ENCODE results near the gene CNN3. TPM values are rescaled to one million over a fixed set of nuclear protein-coding genes. Genes with fewer than 3 reads are reported as not detected.

The CNN3 gene
- total and polyA plus RNA-seq, 5 experiments from 2014 or later, result 13.7 to 19.3 (median 18.0) TPM

DNA sequence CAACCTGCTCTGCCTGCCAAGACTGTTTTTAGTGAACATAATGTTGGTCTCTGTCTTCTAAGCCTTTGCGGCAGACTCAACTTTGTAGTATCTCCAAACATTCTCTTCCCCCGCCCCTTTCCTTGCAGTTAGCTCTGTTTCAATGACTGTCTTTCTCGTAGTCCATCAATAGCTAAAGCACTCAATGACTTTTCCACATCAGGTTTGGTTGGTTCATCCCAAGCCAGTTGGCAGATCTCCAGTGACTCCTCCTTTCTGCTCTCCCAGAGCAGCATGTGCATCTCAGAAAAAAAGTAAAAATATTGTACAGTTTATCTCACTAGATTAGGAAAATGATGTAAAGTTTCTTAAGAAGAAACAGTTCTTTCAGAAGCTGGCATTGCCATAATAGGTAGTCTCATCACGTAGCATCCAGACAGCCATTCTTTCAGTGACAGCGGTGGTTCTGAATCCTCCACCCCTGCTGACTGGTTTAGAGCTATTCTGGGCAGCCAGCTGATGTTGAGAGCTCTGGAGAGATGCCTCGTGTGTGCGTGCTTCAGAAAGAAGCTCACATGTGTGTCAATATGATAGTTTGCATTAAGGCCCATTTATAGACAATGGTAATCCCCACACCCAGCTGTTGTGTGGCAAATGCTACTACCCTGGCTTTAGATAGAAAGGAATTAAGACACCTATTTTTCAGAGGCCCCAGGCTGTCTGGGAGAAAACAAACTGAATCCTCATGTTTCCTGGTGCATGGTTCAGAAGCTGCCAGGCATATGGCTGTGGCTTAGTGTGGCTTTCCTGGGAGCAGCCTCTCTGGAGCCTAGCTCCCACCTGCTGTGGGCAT, 53.2 kb downstream of the CNN3 start:
- Mint-ChIP-seq H3K36me3 (no peaks in the 10 kb centered on the region), H3K4me3 (no peak overlapping the region), H3K4me1 (peaks cover 2 to 8% (median 6%) of the 10 kb centered on the region in 4 donors), H3K27me3 (peaks cover 0 to 9% (median 1%) of the 10 kb centered on the region in 5 donors), H3K9me3 (peaks cover 0 to 2% (median 0%) of the 10 kb centered on the region in 9 donors), H3K27ac (no peak overlapping the region)
- ATAC-seq (no peak), DNase-seq (no peak)
- POLR2A ChIA-PET, result no interaction called here

DNA sequence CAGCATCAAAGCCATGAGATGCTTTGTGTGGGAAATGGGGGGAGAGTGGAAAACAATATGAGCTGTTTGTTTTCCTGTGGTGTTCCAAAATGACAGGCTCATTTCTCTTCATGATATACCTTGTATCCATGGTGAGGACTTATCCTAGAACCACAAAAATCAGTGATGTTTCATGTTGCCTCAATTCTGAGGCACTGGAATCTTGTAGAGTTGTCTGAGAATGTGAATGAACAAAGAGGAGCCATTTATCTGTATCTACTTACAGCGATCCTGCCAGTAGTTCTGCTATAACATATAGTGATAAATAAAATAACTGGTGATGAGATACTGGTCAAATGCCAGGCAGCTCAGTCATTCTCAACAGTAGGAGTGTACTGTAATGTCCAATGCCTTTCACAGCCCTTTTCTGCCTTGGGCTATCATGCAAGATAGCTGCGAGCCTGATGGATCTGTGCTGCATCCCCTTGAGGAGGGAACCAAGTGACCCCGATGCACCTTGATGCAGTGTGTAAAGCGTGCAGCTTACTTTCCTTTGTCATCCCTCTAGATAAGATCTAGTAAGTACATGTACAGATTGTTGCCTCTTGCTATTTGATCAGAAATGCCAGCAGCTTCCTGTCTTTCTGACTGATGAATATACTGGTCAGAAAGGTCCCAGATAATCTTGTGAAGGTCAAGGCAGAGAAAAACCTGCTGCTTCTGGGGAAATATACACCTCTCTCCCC, 54.0 kb downstream of the CNN3 start:
- Mint-ChIP-seq H3K36me3 (no peaks in the 10 kb centered on the region), H3K27me3 (peaks cover 0 to 9% (median 1%) of the 10 kb centered on the region in 5 donors), H3K4me1 (peaks cover 0 to 8% (median 6%) of the 10 kb centered on the region in 4 donors), H3K9me3 (peaks cover 0 to 2% (median 0%) of the 10 kb centered on the region in 9 donors), H3K27ac (no peak overlapping the region), H3K4me3 (no peak overlapping the region)
- DNase-seq (no peak), ATAC-seq (no peak)
- POLR2A ChIA-PET, result no interaction called here

GRCh38 chr1:94871031-94871430, 55.9 kb downstream of the CNN3 start:
- Mint-ChIP-seq H3K36me3 (no peaks in the 10 kb centered on the region), H3K27me3 (peaks cover 0 to 8% (median 0%) of the 10 kb centered on the region in 5 donors), H3K9me3 (no peaks in the 10 kb centered on the region), H3K27ac (no peak overlapping the region), H3K4me3 (no peak overlapping the region), H3K4me1 (peaks cover 0 to 8% (median 6%) of the 10 kb centered on the region in 4 donors)
- POLR2A ChIA-PET, result no interaction called here
- DNase-seq, result no peak
- no peak for ATAC-seq

- no peaks in the 10 kb centered on the region for H3K36me3 Mint-ChIP-seq
- no peak overlapping the region for H3K27ac Mint-ChIP-seq
- H3K9me3 Mint-ChIP-seq, result no peaks in the 10 kb centered on the region
- ATAC-seq (no peak), DNase-seq (no peak)
- H3K4me1 Mint-ChIP-seq, result no peaks in the 10 kb centered on the region
- no peak overlapping the region for H3K4me3 Mint-ChIP-seq
- H3K27me3 Mint-ChIP-seq, result peaks cover 0 to 3% (median 0%) of the 10 kb centered on the region in 5 donors
- POLR2A ChIA-PET, result no interaction called here
Measured at GRCh38 chr1:94866164-94866807, 60.6 kb downstream of the CNN3 start.

GRCh38 chr1:94865360-94865759, 61.5 kb downstream of the CNN3 start:
- POLR2A ChIA-PET, result no interaction called here
- no peaks in the 10 kb centered on the region for H3K9me3 Mint-ChIP-seq
- H3K4me3 Mint-ChIP-seq, result no peak overlapping the region
- no peaks in the 10 kb centered on the region for H3K36me3 Mint-ChIP-seq
- H3K27ac Mint-ChIP-seq, result no peak overlapping the region
- H3K27me3 Mint-ChIP-seq, result peaks cover 0 to 3% (median 0%) of the 10 kb centered on the region in 5 donors
- ATAC-seq (no peak), DNase-seq (no peak)
- H3K4me1 Mint-ChIP-seq, result no peaks in the 10 kb centered on the region

DNA sequence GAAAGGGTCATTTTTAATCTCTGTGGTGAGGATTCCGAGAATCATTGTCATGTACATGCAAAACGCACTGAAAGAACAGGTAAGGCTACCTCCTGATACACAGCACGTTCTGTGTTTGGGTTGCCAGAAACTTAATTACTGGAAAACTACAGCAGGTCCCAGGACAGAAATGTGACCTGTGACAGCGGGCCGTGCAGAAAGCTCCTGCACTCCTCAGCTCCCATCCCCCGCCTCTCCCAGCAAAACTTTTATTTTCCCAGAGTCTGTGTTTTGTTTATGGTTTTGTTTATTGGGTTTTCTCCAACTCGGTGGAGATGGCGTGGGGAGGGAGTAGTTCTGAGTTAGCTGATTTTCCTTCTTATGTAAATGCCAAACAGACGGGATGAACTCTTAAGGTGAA, 62.1 kb downstream of the CNN3 start:
- Mint-ChIP-seq H3K4me1 (no peaks in the 10 kb centered on the region), H3K27ac (no peak overlapping the region), H3K27me3 (peaks cover 0 to 3% (median 0%) of the 10 kb centered on the region in 5 donors), H3K4me3 (no peak overlapping the region), H3K9me3 (no peaks in the 10 kb centered on the region), H3K36me3 (no peaks in the 10 kb centered on the region)
- POLR2A ChIA-PET, result no interaction called here
- no peak for ATAC-seq
- no peak for DNase-seq

GRCh38 chr1:94863919-94864318, 63.0 kb downstream of the CNN3 start:
- H3K4me3 Mint-ChIP-seq, result no peak overlapping the region
- no peaks in the 10 kb centered on the region for H3K9me3 Mint-ChIP-seq
- POLR2A ChIA-PET, result no interaction called here
- no peak for DNase-seq
- H3K36me3 Mint-ChIP-seq, result no peaks in the 10 kb centered on the region
- H3K27ac Mint-ChIP-seq, result no peak overlapping the region
- H3K27me3 Mint-ChIP-seq, result peaks cover 0 to 4% (median 2%) of the 10 kb centered on the region in 5 donors
- ATAC-seq, result no peak
- H3K4me1 Mint-ChIP-seq, result no peaks in the 10 kb centered on the region

GRCh38 chr1:94863297-94863911, 63.5 kb downstream of the CNN3 start:
- no peak overlapping the region for H3K4me3 Mint-ChIP-seq
- H3K4me1 Mint-ChIP-seq, result no peaks in the 10 kb centered on the region
- ATAC-seq, result no peak
- no peak for DNase-seq
- no peak overlapping the region for H3K27ac Mint-ChIP-seq
- POLR2A ChIA-PET, result no interaction called here
- H3K9me3 Mint-ChIP-seq, result no peaks in the 10 kb centered on the region
- peaks cover 0 to 5% (median 3%) of the 10 kb centered on the region in 5 donors for H3K27me3 Mint-ChIP-seq
- H3K36me3 Mint-ChIP-seq, result no peaks in the 10 kb centered on the region

DNA sequence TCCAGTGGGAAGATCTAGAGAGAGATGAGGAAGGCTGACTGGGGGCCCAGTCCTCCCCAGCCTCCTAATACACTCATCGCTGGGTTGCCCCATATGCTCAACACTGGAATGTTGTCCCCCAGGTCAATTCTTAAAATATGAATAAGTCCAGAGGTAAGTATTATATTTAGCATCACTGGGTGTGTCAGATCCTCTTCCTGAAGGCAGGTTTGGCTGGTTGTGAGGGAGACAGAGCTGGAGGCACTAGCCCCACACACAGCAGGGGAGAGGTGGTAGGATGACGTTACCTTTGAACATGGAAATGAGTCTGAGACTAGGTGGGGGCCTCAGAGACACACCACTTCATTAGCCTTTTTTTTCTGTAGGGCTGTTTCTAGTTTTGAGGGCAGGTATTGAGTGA, 64.2 kb downstream of the CNN3 start:
- Mint-ChIP-seq H3K27ac (no peak overlapping the region), H3K27me3 (peaks cover 0 to 7% (median 5%) of the 10 kb centered on the region in 5 donors), H3K4me3 (no peak overlapping the region), H3K36me3 (no peaks in the 10 kb centered on the region), H3K4me1 (no peaks in the 10 kb centered on the region), H3K9me3 (no peaks in the 10 kb centered on the region)
- POLR2A ChIA-PET, result no interaction called here
- no peak for ATAC-seq
- no peak for DNase-seq

- no peak overlapping the region for H3K27ac Mint-ChIP-seq
- H3K27me3 Mint-ChIP-seq, result peaks cover 0 to 7% (median 5%) of the 10 kb centered on the region in 5 donors
- H3K36me3 Mint-ChIP-seq, result no peaks in the 10 kb centered on the region
- H3K4me1 Mint-ChIP-seq, result no peaks in the 10 kb centered on the region
- H3K4me3 Mint-ChIP-seq, result no peak overlapping the region
- DNase-seq (no peak), ATAC-seq (no peak)
- POLR2A ChIA-PET, result no interaction called here
- no peaks in the 10 kb centered on the region for H3K9me3 Mint-ChIP-seq
Measured at GRCh38 chr1:94859174-94859573, 67.7 kb downstream of the CNN3 start.

DNA sequence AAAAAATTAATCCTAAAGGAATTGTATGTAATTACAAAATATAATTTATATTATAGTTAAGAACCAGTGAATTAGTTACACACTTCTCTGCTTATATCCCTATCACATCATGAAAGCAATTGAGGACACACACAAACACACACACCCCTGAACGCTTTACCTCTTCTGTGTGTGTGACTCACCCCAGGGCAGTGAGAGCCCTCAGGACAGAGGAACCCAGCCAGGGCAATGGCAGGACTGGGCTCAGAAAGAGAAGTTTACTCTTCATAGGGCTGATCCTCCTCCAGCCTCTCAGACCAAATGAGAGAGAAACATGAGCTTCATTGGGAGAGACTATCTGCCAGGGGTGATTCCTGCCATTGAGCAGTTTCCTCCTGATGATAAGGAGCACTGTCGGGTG, 68.6 kb downstream of the CNN3 start:
- no peaks in the 10 kb centered on the region for H3K36me3 Mint-ChIP-seq
- H3K4me1 Mint-ChIP-seq, result no peaks in the 10 kb centered on the region
- POLR2A ChIA-PET, result interaction anchor here (0.7 kb wide), 1 partner anchor 215 kb away, joined by 5 read pairs; the partner anchor contains the start of gene ALG14
- ATAC-seq (no peak), DNase-seq (no peak)
- no peak overlapping the region for H3K4me3 Mint-ChIP-seq
- peak overlapping the region in 1 of 10 donors; percentile 4 for H3K27ac Mint-ChIP-seq
- no peaks in the 10 kb centered on the region for H3K9me3 Mint-ChIP-seq
- H3K27me3 Mint-ChIP-seq, result peaks cover 0 to 7% (median 5%) of the 10 kb centered on the region in 5 donors

DNA sequence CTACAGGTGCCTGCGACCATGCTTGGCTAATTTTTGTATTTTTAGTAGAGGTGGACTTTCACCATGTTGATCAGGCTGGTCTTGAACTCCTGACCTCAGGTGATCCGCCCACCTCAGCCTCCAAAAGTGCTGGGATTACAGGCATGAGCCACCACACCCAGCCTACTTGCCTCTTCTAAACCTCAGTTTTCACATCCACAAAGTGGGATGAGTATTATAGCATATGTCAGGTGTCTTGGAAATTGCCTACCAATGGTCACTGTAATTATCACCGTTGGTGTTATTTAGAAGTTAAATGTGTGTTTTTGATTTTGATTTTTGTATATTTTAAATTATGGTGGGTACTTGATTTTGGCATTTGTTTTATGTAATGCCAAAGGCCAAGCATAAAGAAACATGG, 70.0 kb downstream of the CNN3 start:
- Mint-ChIP-seq H3K4me3 (peak overlapping the region in 1 of 10 donors; percentile 26), H3K27me3 (peaks cover 0 to 7% (median 5%) of the 10 kb centered on the region in 5 donors), H3K9me3 (no peaks in the 10 kb centered on the region), H3K36me3 (no peaks in the 10 kb centered on the region), H3K27ac (peak overlapping the region in 1 of 10 donors; percentile 16), H3K4me1 (no peaks in the 10 kb centered on the region)
- ATAC-seq (no peak), DNase-seq (no peak)
- POLR2A ChIA-PET, result no interaction called here
